Heart left ventricle (tissue), 16 donors: ENCODE data around the gene DNAAF3. TPM values are rescaled to one million over a fixed set of nuclear protein-coding genes. Genes with fewer than 3 reads are reported as not detected.
A peak's percentile ranks its signal among the peaks of the same experiment; 100 is the strongest.

ENCODE experiments used
- ATAC-seq, 4 donors: fragments of 200-7000 bp; cut with Tn5 transposase; one replicate each; pipeline ENCODE4 v1.9.1; 2020 to 2022; ENCODE audit warnings: moderate library complexity in 4 of 4, mild to moderate bottlenecking in 3 of 4, moderate number of reproducible peaks in 1 of 4
- DNase-seq, 5 donors: peaks; one replicate each; pipeline ENCODE4 v3.0.0-alpha.2; 2020
- H3K27ac ChIP-seq, 12 donors: fragments of 200-600 bp; sonication (generic) in 4 of 12; one replicate each; pipeline versions ENCODE4 v1.5.0 to v1.8.0; 2016 to 2022; ENCODE audit warnings: mild to moderate bottlenecking in 2 of 12
- H3K27me3 ChIP-seq, 9 donors: fragments of 200-600 bp; sonication (generic) in 2 of 9; one replicate each; pipeline versions ENCODE4 v1.5.1 to v1.8.0; 2016 to 2022; ENCODE audit warnings: mild to moderate bottlenecking in 3 of 9
- H3K36me3 ChIP-seq, 9 donors: fragments of 200-600 bp; sonication (generic) in 2 of 9; one replicate each; pipeline versions ENCODE4 v1.5.0 to v1.8.0; 2018 to 2022; ENCODE audit warnings: mild to moderate bottlenecking in 2 of 9
- H3K4me1 ChIP-seq, 12 donors: fragments of 200-600 bp; sonication (generic) in 4 of 12; one replicate each; pipeline versions ENCODE4 v1.5.0 to v1.8.0; 2016 to 2022; ENCODE audit warnings: mild to moderate bottlenecking in 3 of 12
- H3K4me3 ChIP-seq, 12 donors: fragments of 200-600 bp; sonication (generic) in 4 of 12; one replicate each; pipeline versions ENCODE4 v1.5.0 to v1.8.0; 2017 to 2022; ENCODE audit warnings: mild to moderate bottlenecking in 9 of 12, moderate library complexity in 4 of 12
- H3K9me3 ChIP-seq, 12 donors: fragments of 200-600 bp; sonication (generic) in 4 of 12; one replicate each; pipeline versions ENCODE4 v1.5.0 to v1.8.0; 2016 to 2022; ENCODE audit warnings: mild to moderate bottlenecking in 1 of 12
- CTCF ChIP-seq, 12 donors: fragments of 200-600 bp; sonication (generic) in 4 of 12; IDR thresholded peaks; one replicate each; pipeline versions ENCODE4 v1.5.0 to v1.8.0; 2018 to 2022; ENCODE audit warnings: antibody characterized with exemption in 12 of 12, mild to moderate bottlenecking in 5 of 12
- POLR2A ChIP-seq, 2 donors: fragments of 450-650 bp; IDR thresholded peaks; one replicate each; pipeline ENCODE4 v1.6.1; 2017; ENCODE audit warnings: antibody characterized with exemption in 2 of 2, mild to moderate bottlenecking in 2 of 2, moderate library complexity in 2 of 2
- WGBS, 4 donors: extraction: QIAGEN DNeasy Blood & Tissue Kit in 2 of 4; methylation state at CpG; one replicate each; pipeline versions ENCODE4 v1.1.5 to v1.1.7; 2013 to 2018; 5-methylcytosine and 5-hydroxymethylcytosine counted together
- intact Hi-C, 10 donors: fragments of 100-400 bp; cut with DNase I; formaldehyde crosslinking; loops; one replicate each; pipeline versions ENCODE4 v1.11.1 to v1.14.2; 2022
- polyA plus RNA-seq, 2 donors: library from polyadenylated mRNA; stranded (reverse); fragments of 200-250 nt; gene quantifications; one replicate each; pipeline ENCODE4 v1.2.3, GENCODE V29; 2013
- total RNA-seq, 9 donors: library from RNA; depleted of rRNA in 2 of 9; stranded (reverse); fragments of >200 nt in 2 of 9; fragmentation: NEBNext Ultra II Directional in 3 of 9; extraction: Animal tissue kit (Norgen Biotek cat#: 25700) in 3 of 9; gene quantifications; one replicate each; pipeline versions ENCODE4 v1.1.0 to v1.2.4, GENCODE V29; 2016 to 2023
- donor health status: ischemic (EF 13 %, LVEDD 7.1; RV severe dilation, severe dysfunction).
- donor health status: healthy with polysubstance abuse.
- donor health status: DM: no; HTN: yes; CAD: no.
- donor health status: DM: no; HTN: no; CAD: no.
- donor health status: ischemic (EF 25% LVEDD 6.9; RV normal size, moderate dysfunction).
- donor health status: ischemic (EF 25% LVEDD 5.7; RV mildly dilated, moderate dysfunction).
- donor health status: healthy.
- donor health status: DM: yes; HTN: yes; CAD: no.
- donor health status: ischemic (EF 35%, LVEDD 5.7; RV mildly dilated, moderate dysfunction).
- donor health status: nonischemic (EF 11% LVEDD 7.7; RV severe dilation, severe dysfunction).
- donor health status: DM: yes; HTN: yes; CAD: no.
- donor health status: PGD.
- donor health status: ischemic (EF 29% LVEDD 5.4; RV normal size, mild dysfunction).
- donor health status: nonischemic (EF 23%, LVEDD 6.1; RV moderate dilation, normal function).

DNAAF3 gene
- total and polyA plus RNA-seq, 11 donors: 0.56 to 5.7 (median 2.1) TPM

- no peak for TF ChIP-seq CTCF (IDR thresholded peaks at IDR 0.05)
- no peak for TF ChIP-seq POLR2A (IDR thresholded peaks at IDR 0.05)
- ATAC-seq (no peak), DNase-seq (no peak)
- no peaks in the 10 kb centered on the region for H3K36me3 ChIP-seq
- H3K27ac ChIP-seq: no peak overlapping the region
- no peaks in the 10 kb centered on the region for H3K9me3 ChIP-seq
- no peaks in the 10 kb centered on the region for H3K27me3 ChIP-seq
- 81 to 89% (median 89%) methylated on average over 10 of the region's 10 CpGs for WGBS, 4 donors
- H3K4me3 ChIP-seq: no peak overlapping the region
- intact Hi-C loops: no loop called here
- no peaks in the 10 kb centered on the region for H3K4me1 ChIP-seq
These were observed 30.4 kb upstream of the DNAAF3 start for GRCh38 chr19:55196803-55197202.

GRCh38 chr19:55193481-55193880, 27.1 kb upstream of the DNAAF3 start:
- H3K27ac ChIP-seq: no peak overlapping the region
- intact Hi-C loops: loop anchor here in 1 of 10 donors (5.0 kb wide), 1 partner anchor 264 kb away; no protein-coding TSS in a partner anchor
- 80 to 89% (median 83%) methylated on average over 12 of the region's 12 CpGs for WGBS, 4 donors
- H3K27me3 ChIP-seq: no peaks in the 10 kb centered on the region
- H3K4me3 ChIP-seq: no peak overlapping the region
- peak in 1 of 5 donors; percentile 19 for DNase-seq
- TF ChIP-seq CTCF (IDR thresholded peaks at IDR 0.05): no peak
- no peaks in the 10 kb centered on the region for H3K36me3 ChIP-seq
- H3K4me1 ChIP-seq: peaks cover 0 to 7% (median 0%) of the 10 kb centered on the region in 12 donors
- no peaks in the 10 kb centered on the region for H3K9me3 ChIP-seq
- ATAC-seq: no peak

GRCh38 chr19:55189403-55189835, 23.0 kb upstream of the DNAAF3 start:
- peaks cover 0 to 7% (median 0%) of the 10 kb centered on the region in 12 donors for H3K4me1 ChIP-seq
- intact Hi-C loops: no loop called here
- peak overlapping the region in 6 of 12 donors; percentile 6 to 70 (median 44) for H3K27ac ChIP-seq
- TF ChIP-seq POLR2A (IDR thresholded peaks at IDR 0.05) (no peak), CTCF (IDR thresholded peaks at IDR 0.05) (no peak)
- peaks cover 0 to 5% (median 0%) of the 10 kb centered on the region in 9 donors for H3K27me3 ChIP-seq
- WGBS, 4 donors: 55 to 67% (median 63%) methylated on average over 15 of the region's 15 CpGs
- ATAC-seq (peak; percentile 28 to 96 (median 90)), DNase-seq (peak; percentile 38 to 64 (median 53))
- H3K9me3 ChIP-seq: no peaks in the 10 kb centered on the region
- no peak overlapping the region for H3K4me3 ChIP-seq
- no peaks in the 10 kb centered on the region for H3K36me3 ChIP-seq

- H3K27ac ChIP-seq: peak overlapping the region in 6 of 12 donors; percentile 6 to 70 (median 44)
- intact Hi-C loops: no loop called here
These were observed 22.2 kb upstream of the DNAAF3 start for GRCh38 chr19:55188625-55189024.

More at GRCh38 chr19:55188625-55189024, 22.2 kb upstream of the DNAAF3 start:
- 56 to 71% (median 63%) methylated on average over 8 of the region's 8 CpGs for WGBS, 4 donors
- Histone ChIP-seq H3K27me3 (peaks cover 0 to 5% (median 0%) of the 10 kb centered on the region in 9 donors), H3K4me3 (no peak overlapping the region), H3K4me1 (peaks cover 0 to 7% (median 0%) of the 10 kb centered on the region in 12 donors), H3K9me3 (no peaks in the 10 kb centered on the region), H3K36me3 (no peaks in the 10 kb centered on the region)
- TF ChIP-seq CTCF (IDR thresholded peaks at IDR 0.05) (no peak), POLR2A (IDR thresholded peaks at IDR 0.05) (no peak)
- DNase-seq (peak in 1 of 5 donors; percentile 9), ATAC-seq (peak in 1 of 4 donors; percentile 47)
